ENCODE measurements around the gene DHX32.
"Not testable (repeated sequence)": the region's sequence is repeated elsewhere in the genome, so short reads cannot be mapped to it uniquely, and the experiment has no call there.

Gene DHX32, protein sequence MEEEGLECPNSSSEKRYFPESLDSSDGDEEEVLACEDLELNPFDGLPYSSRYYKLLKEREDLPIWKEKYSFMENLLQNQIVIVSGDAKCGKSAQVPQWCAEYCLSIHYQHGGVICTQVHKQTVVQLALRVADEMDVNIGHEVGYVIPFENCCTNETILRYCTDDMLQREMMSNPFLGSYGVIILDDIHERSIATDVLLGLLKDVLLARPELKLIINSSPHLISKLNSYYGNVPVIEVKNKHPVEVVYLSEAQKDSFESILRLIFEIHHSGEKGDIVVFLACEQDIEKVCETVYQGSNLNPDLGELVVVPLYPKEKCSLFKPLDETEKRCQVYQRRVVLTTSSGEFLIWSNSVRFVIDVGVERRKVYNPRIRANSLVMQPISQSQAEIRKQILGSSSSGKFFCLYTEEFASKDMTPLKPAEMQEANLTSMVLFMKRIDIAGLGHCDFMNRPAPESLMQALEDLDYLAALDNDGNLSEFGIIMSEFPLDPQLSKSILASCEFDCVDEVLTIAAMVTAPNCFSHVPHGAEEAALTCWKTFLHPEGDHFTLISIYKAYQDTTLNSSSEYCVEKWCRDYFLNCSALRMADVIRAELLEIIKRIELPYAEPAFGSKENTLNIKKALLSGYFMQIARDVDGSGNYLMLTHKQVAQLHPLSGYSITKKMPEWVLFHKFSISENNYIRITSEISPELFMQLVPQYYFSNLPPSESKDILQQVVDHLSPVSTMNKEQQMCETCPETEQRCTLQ

DNA sequence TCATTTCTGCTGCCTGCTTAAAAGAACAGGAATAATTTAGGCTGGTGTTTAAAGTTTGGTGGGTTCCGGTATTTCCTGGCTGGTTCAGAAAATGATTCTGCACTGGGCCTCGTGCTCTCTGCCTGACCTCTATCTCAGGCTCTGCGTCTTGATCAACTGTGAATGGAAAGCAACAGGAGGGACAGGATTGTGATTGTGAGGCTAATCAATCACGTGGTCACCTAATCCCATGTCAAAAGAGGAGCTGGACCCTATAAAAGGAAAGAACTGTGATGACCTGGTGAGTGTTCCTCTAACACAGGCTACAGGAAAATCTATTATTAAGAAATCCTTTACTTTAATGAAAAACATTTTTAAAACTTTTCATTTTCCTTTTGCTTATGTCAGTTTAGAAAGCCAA is at the start of gene DHX32:
Gene DHX32 (minus strand): TSS at position 101 of the 400 bp plus-strand sequence. CDS start 468 bp downstream, outside the sequence.
- no peak for DNase-seq (ENCODE audit: insufficient read length, low spot score)

DNA sequence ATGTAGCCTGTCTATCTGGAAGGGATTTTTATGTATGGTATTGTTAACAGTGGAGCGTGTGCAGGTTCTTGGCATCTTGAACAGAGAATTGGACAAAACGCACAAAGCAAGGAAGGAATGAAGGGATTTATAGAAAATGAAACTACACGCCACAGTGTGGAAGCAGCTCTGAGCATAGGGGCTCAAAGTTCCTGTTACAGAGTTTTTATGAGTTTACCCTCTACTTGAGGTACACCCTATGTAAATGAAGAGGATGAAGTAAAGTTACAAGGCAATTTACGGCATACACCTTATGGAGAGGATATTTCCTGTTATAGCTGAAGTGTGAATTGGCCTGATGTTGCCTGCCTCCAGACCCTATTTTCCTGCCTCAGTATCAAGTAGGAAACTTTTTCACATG is 48.5 kb upstream of the DHX32 start:
- TF ChIP-seq POLR2A (IDR thresholded peaks at IDR 0.05; ENCODE audit: low read depth, low read length) = no peak
- no peak for FAIRE-seq

More for the DNA sequence above, at the start of gene DHX32:
- FAIRE-seq = no peak
- TF ChIP-seq POLR2A (IDR thresholded peaks at IDR 0.05; ENCODE audit: low read depth, low read length) = no peak

DNA sequence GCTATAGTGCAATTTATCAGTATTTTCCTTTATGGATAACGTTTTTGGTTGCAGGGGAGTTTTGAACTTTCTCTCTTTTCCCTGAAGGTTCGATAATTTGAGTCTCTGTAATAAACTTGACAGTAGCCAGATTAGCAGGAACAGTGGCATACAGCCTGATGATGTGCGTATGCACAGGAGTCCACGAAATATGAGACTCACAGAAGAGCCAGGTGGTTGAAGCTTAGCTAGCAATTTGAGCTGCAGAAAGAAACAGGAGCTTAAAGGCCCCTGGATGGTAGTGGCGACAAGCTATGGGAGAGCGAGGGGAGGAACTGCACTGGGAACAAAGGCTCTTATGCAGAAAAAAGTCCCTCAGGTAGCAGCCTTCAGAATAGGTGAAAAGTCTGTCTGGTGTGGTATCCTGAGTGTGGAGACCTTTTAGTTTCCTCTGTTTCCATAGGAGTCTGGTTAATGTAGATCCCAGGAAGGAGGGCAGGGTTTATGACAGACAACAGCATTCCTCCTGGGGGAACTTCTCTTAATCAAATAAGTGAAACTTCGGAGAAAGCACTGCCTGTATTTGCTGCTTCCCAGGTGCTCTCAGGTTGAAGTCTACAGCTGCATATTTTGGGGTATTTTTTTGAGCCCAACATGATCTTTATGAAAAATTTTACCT is 48.0 kb upstream of the DHX32 start:
- DNase-seq (ENCODE audit: insufficient read length, low spot score) (no peak), FAIRE-seq (no peak)
- TF ChIP-seq POLR2A (IDR thresholded peaks at IDR 0.05; ENCODE audit: low read depth, low read length) = no peak

More for the DNA sequence above, 48.5 kb upstream of the DHX32 start:
- no peak for DNase-seq (ENCODE audit: insufficient read length, low spot score)

DNA sequence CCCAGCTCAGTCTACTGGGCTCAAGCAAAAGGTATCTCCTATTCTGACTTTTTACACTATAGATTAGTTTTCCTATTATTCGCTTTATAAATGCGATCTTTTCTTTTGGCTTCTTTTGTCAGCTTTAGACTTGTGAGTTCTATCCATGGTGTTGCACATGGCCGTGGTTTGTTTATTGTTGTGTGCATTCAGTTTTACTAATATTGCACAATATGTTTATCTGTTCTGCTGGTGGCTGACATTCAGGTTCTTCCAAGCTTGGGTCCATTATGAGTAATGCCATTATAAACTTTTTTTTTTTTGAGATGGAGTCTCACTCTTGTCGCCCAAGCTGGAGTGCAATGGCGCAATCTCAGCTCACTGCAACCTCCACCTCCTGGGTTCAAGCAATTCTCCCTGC is 46.2 kb upstream of the DHX32 start:
- FAIRE-seq; DNase-seq (ENCODE audit: insufficient read length, low spot score): not testable (repeated sequence)

DNA sequence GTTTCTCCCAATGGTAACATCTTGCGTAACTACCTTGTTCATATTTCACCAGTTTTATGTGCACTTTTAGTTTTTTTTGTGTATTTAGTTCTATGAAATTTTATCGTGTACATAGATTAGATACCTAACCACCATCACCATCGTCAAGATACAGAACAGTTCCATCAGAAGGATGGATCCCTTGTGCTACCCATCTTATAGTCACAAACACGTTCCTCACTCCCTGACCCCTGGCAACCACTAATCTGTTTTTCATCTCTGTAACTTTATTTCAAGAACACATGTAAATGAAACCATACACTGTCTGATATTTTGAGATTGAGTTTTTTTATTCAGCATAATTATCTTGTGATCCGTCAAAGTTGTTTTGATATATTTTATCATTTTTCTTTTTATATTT is 45.2 kb upstream of the DHX32 start:
- TF ChIP-seq POLR2A (IDR thresholded peaks at IDR 0.05; ENCODE audit: low read depth, low read length) = no peak
- no peak for DNase-seq (ENCODE audit: insufficient read length, low spot score)
- no peak for FAIRE-seq

DNA sequence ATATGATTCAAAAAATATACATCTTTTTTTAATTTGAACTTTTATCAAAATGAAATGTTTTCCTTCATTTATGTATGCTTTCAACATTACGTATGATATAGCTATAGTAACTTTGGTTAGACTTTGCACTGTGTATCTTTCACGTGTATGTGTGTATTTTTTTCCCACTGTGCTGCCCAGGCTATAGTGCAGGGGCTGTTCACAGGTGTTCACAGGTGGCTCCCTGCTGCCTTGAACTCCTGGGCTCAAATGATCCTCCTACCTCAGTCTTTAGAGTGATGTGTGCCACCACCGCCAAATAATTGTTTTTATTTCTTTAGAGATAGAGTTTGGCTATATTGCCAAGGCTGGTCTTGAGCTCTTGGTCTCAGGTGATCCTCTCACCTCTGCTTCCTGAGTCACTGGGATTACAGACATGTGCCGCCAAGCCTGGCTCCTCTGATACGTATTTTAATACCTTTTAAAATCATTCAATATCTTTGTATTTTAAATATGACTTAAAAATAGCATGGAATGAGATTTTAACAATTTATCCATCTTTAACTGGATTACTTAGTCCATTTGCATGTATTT is 44.3 kb upstream of the DHX32 start:
- FAIRE-seq = no peak
- no peak for DNase-seq (ENCODE audit: insufficient read length, low spot score)
- no peak for TF ChIP-seq POLR2A (IDR thresholded peaks at IDR 0.05; ENCODE audit: low read depth, low read length)

DNA sequence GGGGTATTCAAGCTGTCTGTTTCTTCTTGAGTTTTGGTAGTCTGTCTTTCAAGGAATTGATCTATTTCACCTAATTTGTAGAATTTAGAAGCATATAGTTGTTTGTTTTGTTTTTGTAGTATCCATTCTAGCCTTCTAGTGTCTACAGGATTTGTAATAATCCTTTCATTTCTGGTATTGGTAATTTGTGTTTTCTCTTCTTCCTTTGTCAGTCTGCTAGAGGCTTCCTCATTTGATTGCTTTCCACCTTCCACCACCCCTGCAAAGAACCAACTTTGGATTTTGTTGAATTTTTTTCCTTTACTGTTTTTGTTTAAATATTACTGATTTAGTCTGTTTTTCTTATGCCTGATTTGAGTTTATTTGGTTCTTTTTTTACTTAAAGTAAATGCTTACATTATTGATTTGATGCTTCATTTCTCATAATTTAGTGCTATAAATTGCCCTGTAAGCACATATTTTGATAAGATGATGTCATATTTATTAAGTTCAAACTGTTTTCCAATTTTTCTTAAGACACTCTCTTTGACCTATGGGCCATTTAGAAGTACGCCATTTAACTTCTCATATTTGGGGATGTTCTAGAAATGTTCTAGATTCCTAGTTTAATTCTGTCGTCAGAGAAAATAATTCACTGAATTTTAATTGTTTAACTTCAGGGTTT is 40.7 kb upstream of the DHX32 start:
- not testable (repeated sequence) for FAIRE-seq

DNA sequence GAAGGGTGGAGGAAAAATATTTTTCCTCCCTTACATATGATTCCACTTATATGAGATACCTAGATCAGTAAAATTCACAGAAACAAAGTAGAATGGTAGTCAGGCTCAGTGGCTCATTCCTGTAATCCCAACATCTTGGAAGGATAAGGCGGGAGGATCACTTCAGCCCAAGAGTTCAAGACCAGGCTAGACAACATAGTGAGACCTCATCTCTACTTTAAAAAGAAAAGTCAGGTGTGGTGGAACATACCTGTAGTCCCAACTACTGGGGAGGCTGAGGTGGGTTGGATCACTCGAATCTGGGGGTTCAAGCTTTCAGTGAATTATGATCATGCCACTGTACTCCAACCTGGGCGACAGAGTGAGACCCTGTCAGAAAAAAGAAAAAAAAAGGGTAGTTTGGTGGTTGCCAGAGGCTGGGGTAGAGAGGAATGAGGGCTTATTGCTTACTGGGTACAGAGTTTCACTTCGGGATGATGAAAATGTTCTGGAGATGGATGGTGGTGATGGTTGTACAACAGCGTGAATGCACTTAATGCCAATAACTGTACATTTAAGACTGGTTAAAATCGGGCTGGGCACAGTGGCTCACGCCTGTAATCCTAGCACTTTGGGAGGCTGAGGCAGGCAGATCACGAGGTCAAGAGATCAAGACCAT is 36.7 kb upstream of the DHX32 start:
- DNase-seq (ENCODE audit: insufficient read length, low spot score); FAIRE-seq: not testable (repeated sequence)

More for the DNA sequence above, 40.7 kb upstream of the DHX32 start:
- not testable (repeated sequence) for DNase-seq (ENCODE audit: insufficient read length, low spot score)

DNA sequence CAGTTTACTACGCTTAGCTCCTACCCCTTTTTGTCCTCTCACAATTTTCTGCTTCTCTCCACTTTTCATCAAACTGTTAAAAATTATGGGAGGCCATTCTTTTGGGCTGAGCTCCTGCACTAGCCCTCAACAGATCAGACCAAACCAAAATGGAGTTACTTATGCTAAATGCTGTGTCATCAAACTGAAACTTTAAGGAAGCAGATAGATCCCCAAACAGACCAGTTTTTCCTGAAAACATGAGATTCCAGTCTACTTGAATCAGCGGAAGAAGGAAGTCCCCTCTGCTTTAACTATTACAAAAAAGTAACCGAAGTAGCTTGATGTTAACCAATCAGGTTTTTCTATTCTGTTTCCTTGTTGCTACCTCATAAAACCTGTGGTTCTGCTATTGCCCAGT is 35.9 kb upstream of the DHX32 start:
- TF ChIP-seq POLR2A (IDR thresholded peaks at IDR 0.05; ENCODE audit: low read depth, low read length) = no peak
- no peak for FAIRE-seq
- DNase-seq (ENCODE audit: insufficient read length, low spot score) = no peak

DNA sequence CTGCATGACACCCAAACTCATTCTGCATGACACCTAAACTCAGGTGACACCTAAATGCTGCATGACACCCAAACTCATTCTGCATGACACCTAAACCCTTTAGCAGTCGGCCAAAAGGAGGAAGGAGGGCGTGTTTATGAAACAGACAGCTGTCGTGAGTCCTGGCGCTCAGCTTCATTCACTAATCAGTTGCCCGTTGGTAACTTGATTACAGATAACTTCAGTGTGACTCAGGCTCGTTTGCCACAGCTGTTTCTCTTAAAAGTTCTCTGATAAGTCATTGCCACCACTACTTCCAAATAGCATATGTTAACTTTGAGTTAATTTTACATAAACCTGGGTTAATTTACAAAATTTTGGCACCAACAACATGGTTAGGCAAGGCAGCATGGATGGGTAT is 32.2 kb upstream of the DHX32 start:
- DNase-seq (ENCODE audit: insufficient read length, low spot score); FAIRE-seq: not testable (repeated sequence)

DNA sequence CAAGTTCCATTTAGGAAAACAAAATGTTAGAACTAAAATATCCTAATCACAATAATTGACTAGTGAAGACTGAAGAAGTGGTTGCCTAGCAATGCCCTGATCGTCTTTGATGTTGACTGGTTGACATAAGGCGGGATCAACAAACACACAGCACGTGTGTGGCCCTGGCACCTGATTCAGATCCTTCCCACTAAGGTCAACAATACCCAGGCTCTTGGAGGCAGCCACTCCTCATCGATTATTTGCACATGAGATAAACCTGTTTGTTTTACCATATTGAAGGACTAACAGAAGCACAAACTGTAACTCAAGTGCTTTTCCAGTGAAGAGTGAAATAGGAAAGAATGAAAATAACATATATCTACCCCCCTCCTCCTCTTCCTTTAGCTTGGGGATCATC is 30.9 kb upstream of the DHX32 start:
- no peak for TF ChIP-seq POLR2A (IDR thresholded peaks at IDR 0.05; ENCODE audit: low read depth, low read length)
- no peak for DNase-seq (ENCODE audit: insufficient read length, low spot score)
- no peak for FAIRE-seq

DNA sequence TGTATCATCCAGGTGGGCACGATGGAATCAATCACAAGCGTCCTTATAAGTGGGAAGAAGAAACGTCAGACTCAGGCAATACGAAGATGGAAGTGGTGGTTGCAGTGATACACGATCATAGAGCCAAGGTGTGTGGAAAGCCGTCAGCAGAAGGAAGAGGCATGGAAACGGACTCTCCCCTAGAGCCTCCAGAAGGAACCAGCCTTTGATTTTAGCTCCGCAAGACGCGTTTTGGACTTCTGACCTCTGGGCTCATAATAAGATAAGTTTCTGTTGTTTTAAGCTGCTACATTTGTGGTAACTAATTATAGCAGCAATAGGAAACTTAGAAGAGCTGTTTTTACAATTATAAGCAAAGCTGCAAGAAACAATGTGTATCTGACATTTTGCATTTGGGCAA is 30.1 kb upstream of the DHX32 start:
- TF ChIP-seq POLR2A (IDR thresholded peaks at IDR 0.05; ENCODE audit: low read depth, low read length) = no peak
- FAIRE-seq = no peak
- no peak for DNase-seq (ENCODE audit: insufficient read length, low spot score)

DNA sequence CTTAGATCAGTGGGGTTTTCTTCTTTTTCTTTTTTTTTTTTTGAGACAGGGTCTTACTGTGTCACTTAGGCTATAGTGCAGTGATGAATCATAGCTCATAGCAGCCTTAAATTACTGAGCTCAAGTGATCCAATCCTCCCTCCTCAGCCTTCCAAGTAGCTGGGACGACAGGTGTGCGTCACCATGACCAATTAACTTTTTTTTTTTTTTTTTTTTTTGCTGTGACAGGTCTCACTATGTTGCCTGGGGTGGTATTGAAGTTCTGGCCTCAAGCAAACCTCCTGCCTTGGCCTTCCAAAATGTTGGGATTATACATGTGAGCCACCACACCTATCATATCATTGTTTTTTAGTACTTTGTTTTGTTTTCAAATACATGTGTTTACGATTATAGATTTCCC is 28.4 kb upstream of the DHX32 start:
- FAIRE-seq; DNase-seq (ENCODE audit: insufficient read length, low spot score): not testable (repeated sequence)

DNA sequence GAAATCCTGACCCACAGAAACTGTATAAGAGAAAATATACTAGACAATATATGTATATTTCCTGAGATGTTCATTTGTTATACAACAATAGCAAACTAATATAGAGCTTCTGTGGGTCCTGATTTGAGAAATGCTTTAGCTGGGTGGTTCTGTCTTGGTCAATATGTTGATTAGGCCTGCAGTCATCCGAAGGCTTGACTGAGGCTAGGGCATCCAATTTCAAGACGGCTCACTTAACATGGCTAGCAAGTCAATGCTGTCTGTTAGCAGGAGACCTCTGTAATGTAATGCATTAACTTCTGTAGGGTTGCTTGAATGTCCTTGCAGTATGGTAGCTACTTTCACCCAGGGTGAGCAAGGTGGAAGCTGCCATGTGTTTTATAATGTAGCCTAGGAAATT is 27.7 kb upstream of the DHX32 start:
- DNase-seq (ENCODE audit: insufficient read length, low spot score); FAIRE-seq: not testable (repeated sequence)

DNA sequence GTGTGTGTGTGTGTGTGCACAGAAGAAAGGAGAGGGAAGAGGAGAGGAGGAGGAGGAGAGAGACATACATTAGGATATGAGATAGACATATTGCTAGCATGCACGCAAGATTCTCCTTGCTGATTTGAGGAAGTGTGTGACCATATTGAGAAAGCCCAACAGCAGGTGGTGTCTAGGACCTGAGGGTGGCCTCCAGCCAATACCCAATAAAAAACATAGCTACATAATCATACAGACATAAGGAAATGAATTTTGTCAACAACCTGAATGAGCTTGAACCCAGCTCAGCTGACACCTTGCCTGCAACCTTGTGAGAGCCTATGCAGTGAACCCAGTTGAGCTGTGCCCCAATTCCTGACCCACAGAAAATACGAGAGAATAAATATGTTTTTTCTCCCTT is 26.5 kb upstream of the DHX32 start:
- not testable (repeated sequence) for DNase-seq (ENCODE audit: insufficient read length, low spot score); FAIRE-seq

DNA sequence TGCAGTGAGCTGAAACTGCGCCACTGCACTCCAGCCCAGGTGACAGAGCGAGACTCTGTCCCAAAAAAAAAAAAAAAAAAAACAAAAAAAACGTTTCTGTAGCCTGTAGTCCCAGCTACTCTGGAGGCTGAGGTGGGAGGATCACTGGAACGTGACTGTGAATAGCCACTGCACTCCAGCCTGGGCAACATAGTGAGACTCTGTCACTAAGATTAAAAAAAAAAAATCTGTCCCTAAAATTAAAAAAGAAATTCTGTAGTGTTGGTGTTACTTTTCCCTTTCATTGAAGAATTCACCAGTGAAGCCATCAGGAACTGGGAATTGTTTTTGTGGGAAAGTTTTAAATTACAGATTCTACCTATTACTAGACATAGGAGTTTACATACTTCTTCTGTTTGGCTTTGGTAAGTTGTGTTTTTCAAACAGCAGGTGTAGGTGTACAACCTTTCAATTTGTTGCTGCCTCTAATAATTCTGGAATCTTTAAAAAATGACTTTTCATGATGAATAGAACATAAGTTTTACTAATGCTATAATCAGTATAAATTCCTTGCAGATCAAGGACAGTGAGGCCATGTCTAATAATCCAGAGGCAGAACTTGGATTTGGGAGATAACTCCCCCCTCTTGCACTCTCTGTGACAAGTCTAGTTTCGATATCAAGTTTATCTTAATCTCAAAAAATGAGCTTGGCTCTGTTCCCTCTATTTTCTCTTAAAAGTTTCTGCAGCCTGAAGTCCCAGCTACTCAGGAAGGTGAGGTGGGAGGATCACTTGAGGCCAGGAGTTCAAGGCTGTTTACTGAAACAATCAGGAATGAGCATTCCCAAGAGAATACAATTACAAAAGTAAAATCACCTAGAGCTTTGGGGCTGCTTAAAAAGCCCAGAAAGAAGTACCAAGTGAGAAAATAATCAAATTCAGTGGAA is 24.2 kb upstream of the DHX32 start:
- DNase-seq (ENCODE audit: insufficient read length, low spot score); FAIRE-seq: not testable (repeated sequence)

DNA sequence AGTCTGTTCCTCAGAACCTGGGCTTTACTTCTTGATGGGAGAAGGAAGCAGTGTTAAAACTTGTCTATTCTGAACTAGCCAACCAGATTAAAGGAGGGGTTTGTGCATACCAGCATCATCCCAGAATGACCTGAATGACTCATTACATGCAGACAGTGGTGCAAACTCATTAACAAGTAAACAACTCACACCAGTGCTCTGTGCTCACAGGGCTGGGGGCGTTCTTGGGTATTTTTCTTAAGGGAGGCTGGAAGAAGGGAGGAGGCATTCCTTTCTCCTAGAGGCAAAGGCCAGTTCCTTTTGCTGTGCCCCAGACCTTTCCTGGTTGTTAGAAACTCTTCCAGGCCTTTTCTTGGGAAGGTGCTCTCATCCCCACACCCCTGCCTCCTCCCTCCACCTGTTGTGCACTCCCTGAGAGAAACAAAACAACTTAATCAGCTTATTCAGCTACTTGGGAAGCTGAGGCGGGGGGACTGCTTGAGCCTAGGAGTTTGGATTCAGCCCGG is 22.1 kb upstream of the DHX32 start:
- DNase-seq (ENCODE audit: insufficient read length, low spot score); FAIRE-seq: not testable (repeated sequence)

Measured in H54 (cell line).